GM12874 (cell line): ENCODE data around the gene CRCP.

Source experiments
- TF ChIP-seq, protein P1 (sequence below): IDR thresholded peaks from 2 replicates; pipeline ENCODE4 v1.5.1; 2011; ENCODE audit warnings: low read depth, mild to moderate bottlenecking, control low read depth, low read length, moderate library complexity; ENCODE audit not compliant: insufficient read depth

The CRCP gene

DNA sequence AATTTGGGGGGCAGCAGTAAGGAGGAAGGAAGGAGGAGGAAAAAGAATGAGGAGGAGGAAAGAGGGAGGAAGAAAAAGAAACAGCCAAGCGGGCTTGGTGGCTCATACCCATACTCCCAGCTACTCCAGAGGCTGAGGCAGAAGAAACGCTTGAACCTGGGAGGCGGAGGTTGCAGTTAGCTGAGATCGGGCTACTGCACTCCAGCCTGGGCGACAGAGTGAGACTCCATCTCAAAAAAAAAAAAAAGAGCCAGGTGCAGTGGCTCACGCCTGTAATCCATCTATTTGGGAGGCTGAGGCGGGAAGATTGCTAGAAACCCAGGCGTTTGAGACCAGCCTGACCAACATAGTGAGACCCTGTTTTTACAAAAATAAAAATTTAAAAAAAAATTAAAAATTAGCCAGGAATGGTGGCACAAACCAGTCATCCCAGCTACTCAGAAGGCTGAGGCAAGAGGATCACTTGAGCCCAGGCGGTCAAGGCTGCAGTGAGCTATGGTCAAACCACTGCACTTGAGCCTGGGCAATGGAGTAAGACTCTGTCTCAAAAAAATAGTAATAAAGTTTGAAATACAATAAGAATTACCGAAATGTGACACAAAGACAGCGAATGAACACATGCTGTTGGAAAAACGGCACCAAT lies 14.1 kb upstream of the CRCP start:
- TF ChIP-seq, protein P1, sequence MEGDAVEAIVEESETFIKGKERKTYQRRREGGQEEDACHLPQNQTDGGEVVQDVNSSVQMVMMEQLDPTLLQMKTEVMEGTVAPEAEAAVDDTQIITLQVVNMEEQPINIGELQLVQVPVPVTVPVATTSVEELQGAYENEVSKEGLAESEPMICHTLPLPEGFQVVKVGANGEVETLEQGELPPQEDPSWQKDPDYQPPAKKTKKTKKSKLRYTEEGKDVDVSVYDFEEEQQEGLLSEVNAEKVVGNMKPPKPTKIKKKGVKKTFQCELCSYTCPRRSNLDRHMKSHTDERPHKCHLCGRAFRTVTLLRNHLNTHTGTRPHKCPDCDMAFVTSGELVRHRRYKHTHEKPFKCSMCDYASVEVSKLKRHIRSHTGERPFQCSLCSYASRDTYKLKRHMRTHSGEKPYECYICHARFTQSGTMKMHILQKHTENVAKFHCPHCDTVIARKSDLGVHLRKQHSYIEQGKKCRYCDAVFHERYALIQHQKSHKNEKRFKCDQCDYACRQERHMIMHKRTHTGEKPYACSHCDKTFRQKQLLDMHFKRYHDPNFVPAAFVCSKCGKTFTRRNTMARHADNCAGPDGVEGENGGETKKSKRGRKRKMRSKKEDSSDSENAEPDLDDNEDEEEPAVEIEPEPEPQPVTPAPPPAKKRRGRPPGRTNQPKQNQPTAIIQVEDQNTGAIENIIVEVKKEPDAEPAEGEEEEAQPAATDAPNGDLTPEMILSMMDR: no peak

DNA sequence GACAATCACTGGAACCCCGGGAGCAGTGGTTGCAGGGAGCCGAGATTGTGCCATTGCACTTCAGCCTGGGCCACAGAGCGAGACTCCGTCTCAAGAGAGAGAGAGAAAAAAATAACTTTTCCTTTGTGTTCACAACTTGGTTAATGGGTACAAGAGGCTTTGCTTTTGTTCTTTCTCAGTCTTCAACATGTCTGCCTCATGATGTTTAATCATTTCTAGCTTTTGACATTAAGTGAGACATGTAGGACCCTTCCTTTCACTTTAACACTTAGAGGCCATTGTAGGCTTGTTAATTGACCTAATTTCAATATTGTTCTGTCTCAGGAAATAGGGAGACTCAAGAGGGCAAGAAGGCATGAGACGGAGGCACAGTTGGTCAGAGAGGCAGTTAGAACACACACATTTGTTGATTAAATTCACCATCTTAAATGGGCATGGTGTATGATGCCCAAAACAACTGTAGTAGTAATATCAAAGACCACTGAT lies 9.3 kb upstream of the CRCP start:
- TF ChIP-seq, protein P1: no peak

DNA sequence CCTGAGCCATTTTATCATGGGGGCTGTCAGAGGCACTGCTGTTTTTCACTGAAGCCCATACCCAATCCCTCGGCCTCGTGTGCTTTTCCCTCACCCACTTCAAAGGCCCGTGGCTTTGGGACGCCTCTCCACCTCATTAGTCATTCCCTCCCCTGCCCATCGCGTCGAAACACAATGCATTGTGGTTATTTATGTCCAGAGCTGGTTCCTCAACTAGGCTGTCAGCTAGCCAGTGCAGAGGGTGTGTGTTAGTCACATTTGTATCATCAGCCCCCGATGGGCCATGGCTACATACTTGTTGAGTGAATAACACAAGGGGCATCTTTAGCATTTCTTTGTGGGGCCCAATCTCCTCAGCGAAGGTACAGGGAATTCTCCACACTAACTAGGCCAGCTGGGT lies 3.8 kb upstream of the CRCP start:
- TF ChIP-seq, protein P1: no peak

DNA sequence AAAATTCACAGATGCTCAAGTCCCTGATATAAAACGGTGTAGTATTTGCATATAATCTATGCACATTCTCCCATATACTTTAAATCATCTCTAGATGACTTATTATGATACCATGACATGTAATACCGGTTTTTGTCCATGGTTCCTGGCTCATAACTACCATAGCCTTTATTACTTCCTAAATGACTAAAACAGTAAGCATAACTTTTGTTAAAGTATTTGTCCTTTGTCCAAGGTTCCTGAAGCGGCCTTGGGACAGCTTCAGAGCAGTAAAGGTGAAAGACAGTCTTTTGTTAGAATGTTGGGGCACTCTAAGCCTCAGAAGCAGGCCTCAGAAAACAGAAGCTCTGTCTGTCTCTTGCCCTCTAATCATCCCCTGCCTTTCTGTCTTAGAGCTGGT lies 4.0 kb downstream of the CRCP start:
- TF ChIP-seq, protein P1: no peak

DNA sequence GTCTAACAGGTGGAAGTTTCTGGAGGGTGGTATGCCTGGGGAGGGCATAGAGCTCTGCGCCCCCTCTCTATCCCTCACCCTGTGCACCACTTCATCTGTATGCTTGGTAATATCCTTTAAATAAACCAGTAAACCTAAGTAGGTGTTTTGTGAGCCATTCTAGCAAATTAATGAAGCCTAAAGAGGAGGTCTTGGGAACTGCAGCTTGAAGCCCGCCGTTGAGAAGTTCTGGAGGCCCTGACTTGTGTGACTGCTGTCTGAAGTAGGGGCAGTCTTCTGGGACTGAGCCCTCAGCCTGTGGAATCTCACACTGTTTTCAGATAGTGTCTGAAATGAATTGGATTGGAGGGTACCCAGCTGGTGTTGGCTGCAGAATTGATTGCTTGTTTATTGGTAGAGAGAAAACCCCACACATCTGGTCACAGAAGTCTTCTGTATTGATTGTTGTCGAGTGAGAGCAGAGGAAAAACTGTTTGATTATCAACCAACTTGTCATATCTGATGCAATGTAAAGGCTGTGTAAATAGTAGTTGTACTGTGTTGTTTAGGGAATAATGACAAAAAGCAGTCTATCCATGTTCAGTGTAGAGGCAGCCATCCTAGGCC lies 4.7 kb downstream of the CRCP start:
- TF ChIP-seq, protein P1: no peak

DNA sequence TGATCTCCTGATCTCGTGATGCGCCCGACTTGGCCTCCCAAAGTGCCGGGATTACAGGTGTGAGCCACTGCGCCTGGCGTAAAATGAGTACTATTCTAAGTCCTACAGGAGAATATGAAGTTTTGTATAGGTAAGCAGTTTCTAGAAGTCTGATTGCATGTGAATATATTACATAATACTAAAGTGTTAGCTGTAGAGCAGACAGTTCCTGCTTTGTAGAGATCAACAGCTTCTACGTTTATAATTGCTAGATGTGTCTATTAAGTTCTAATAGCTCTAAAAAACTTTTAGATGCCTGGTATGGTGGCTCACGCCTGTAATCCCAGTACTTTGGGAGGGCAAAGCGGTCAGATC lies 8.5 kb downstream of the CRCP start:
- TF ChIP-seq, protein P1: no peak

DNA sequence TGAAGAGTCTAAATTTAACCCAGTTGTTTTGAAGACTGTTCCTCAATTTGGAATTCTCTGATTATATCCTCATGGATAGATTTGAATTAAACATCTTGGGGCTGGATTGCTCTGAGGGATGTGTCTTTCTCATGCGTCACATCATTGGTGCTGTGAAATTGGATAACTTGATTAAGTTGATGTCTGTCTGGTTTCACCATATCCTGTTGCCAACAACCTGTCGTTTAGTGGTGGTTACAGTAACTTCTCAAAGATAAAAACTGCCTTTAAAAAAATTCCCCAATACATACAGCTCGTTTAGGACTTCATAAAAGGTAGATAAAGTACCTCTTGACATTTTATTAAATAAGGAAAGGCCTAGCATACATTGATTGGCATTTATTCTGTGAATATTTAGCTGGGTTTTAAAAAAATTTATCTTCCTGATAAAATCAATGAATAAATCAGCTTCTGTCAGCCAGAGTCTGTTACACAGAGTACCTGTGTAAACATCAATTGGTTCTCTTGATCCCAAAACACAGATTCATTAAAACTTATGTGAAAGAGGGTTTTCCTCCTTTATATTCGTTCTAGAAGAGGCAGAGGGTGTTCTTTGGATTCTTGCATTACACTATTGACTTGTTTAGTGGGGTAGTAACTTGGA lies 10.5 kb downstream of the CRCP start:
- TF ChIP-seq, protein P1: no peak
